ENCODE data around the gene LPIN1. TPM values are rescaled to one million over a fixed set of nuclear protein-coding genes. Genes with fewer than 3 reads are reported as not detected.
"Not testable (repeated sequence)": the region's sequence is repeated elsewhere in the genome, so short reads cannot be mapped to it uniquely, and the experiment has no call there.

Gene LPIN1
- total RNA-seq, 1 donor from 2014 or later: 18.3 TPM

- TF ChIP-seq CTCF (IDR thresholded peaks at IDR 0.05; ENCODE audit: unreplicated experiment): no peak
- H3K9me3 Mint-ChIP-seq (ENCODE audit: low read depth): peaks cover 18% of the 10 kb centered on the region
- DNase-seq (ENCODE audit: low spot score, unreplicated experiment): no peak
- H3K27me3 Mint-ChIP-seq: no peaks in the 10 kb centered on the region
- no peak overlapping the region for H3K27ac Mint-ChIP-seq
- no peak overlapping the region for H3K4me3 Mint-ChIP-seq (ENCODE audit: low read depth)
- peaks cover 4% of the 10 kb centered on the region for H3K4me1 Mint-ChIP-seq (ENCODE audit: low read depth)
- peaks cover 6% of the 10 kb centered on the region for H3K36me3 Mint-ChIP-seq (ENCODE audit: insufficient read depth)
Observed at GRCh38 chr2:11858883-11859282, 112.5 kb downstream of the LPIN1 start.

GRCh38 chr2:11859975-11860374 lies 113.5 kb downstream of the LPIN1 start:
- not testable (repeated sequence) for H3K27ac Mint-ChIP-seq; H3K4me1 Mint-ChIP-seq (ENCODE audit: low read depth); H3K27me3 Mint-ChIP-seq; H3K4me3 Mint-ChIP-seq (ENCODE audit: low read depth); H3K36me3 Mint-ChIP-seq (ENCODE audit: insufficient read depth); DNase-seq (ENCODE audit: low spot score, unreplicated experiment)
- peaks cover 18% of the 10 kb centered on the region for H3K9me3 Mint-ChIP-seq (ENCODE audit: low read depth)

GRCh38 chr2:11861044-11861443 lies 114.6 kb downstream of the LPIN1 start:
- no peak overlapping the region for H3K27ac Mint-ChIP-seq
- H3K27me3 Mint-ChIP-seq: no peaks in the 10 kb centered on the region
- H3K36me3 Mint-ChIP-seq (ENCODE audit: insufficient read depth): peaks cover 6% of the 10 kb centered on the region
- TF ChIP-seq CTCF (IDR thresholded peaks at IDR 0.05; ENCODE audit: unreplicated experiment): no peak
- H3K4me1 Mint-ChIP-seq (ENCODE audit: low read depth): peaks cover 6% of the 10 kb centered on the region
- no peak overlapping the region for H3K4me3 Mint-ChIP-seq (ENCODE audit: low read depth)
- peaks cover 18% of the 10 kb centered on the region for H3K9me3 Mint-ChIP-seq (ENCODE audit: low read depth)
- no peak for DNase-seq (ENCODE audit: low spot score, unreplicated experiment)

- Mint-ChIP-seq H3K9me3 (ENCODE audit: low read depth) (peaks cover 18% of the 10 kb centered on the region), H3K4me3 (ENCODE audit: low read depth) (no peak overlapping the region), H3K36me3 (ENCODE audit: insufficient read depth) (peaks cover 6% of the 10 kb centered on the region), H3K27me3 (no peaks in the 10 kb centered on the region), H3K4me1 (ENCODE audit: low read depth) (peaks cover 6% of the 10 kb centered on the region), H3K27ac (no peak overlapping the region)
- DNase-seq (ENCODE audit: low spot score, unreplicated experiment): no peak
- no peak for TF ChIP-seq CTCF (IDR thresholded peaks at IDR 0.05; ENCODE audit: unreplicated experiment)
Observed at GRCh38 chr2:11862049-11862448, 115.6 kb downstream of the LPIN1 start.

GRCh38 chr2:11863103-11863502 lies 116.7 kb downstream of the LPIN1 start:
- no peak overlapping the region for H3K4me3 Mint-ChIP-seq (ENCODE audit: low read depth)
- H3K36me3 Mint-ChIP-seq (ENCODE audit: insufficient read depth): peaks cover 6% of the 10 kb centered on the region
- H3K4me1 Mint-ChIP-seq (ENCODE audit: low read depth): peaks cover 6% of the 10 kb centered on the region
- H3K9me3 Mint-ChIP-seq (ENCODE audit: low read depth): peaks cover 10% of the 10 kb centered on the region
- DNase-seq (ENCODE audit: low spot score, unreplicated experiment): no peak
- no peaks in the 10 kb centered on the region for H3K27me3 Mint-ChIP-seq
- H3K27ac Mint-ChIP-seq: peak overlapping the region; percentile 47
- no peak for TF ChIP-seq CTCF (IDR thresholded peaks at IDR 0.05; ENCODE audit: unreplicated experiment)

- H3K4me1 Mint-ChIP-seq (ENCODE audit: low read depth): peaks cover 6% of the 10 kb centered on the region
- no peak overlapping the region for H3K4me3 Mint-ChIP-seq (ENCODE audit: low read depth)
- H3K27ac Mint-ChIP-seq: peak overlapping the region; percentile 78
- peaks cover 9% of the 10 kb centered on the region for H3K9me3 Mint-ChIP-seq (ENCODE audit: low read depth)
- H3K36me3 Mint-ChIP-seq (ENCODE audit: insufficient read depth): peaks cover 6% of the 10 kb centered on the region
- no peaks in the 10 kb centered on the region for H3K27me3 Mint-ChIP-seq
- TF ChIP-seq CTCF (IDR thresholded peaks at IDR 0.05; ENCODE audit: unreplicated experiment): peak; percentile 94
- peak; percentile 69 for DNase-seq (ENCODE audit: low spot score, unreplicated experiment)
Observed at GRCh38 chr2:11863513-11864328, 117.3 kb downstream of the LPIN1 start.

Measured in progenitor cell of endocrine pancreas (in vitro differentiated cells).